ENCODE results near the gene IMMP2L. TPM values are rescaled to one million over a fixed set of nuclear protein-coding genes. Genes with fewer than 3 reads are reported as not detected.

Gene IMMP2L
- total RNA-seq, 1 donor from 2014 or later = 11.2 TPM

- H3K27ac Mint-ChIP-seq (ENCODE audit: unreplicated experiment) = no peak overlapping the region
- H3K36me3 Mint-ChIP-seq (ENCODE audit: low read depth, unreplicated experiment) = no peaks in the 10 kb centered on the region
- peaks cover 13% of the 10 kb centered on the region for H3K4me1 Mint-ChIP-seq (ENCODE audit: unreplicated experiment)
- peaks cover 2% of the 10 kb centered on the region for H3K27me3 Mint-ChIP-seq (ENCODE audit: unreplicated experiment)
- no peak for TF ChIP-seq CTCF (IDR thresholded peaks at IDR 0.05; ENCODE audit: unreplicated experiment)
- DNase-seq (ENCODE audit: low spot score) = no peak
- H3K4me3 Mint-ChIP-seq (ENCODE audit: unreplicated experiment) = no peak overlapping the region
- H3K9me3 Mint-ChIP-seq (ENCODE audit: unreplicated experiment) = no peaks in the 10 kb centered on the region
Observed at GRCh38 chr7:111229181-111229740, 333.0 kb downstream of the IMMP2L start.

GRCh38 chr7:111228437-111228836, 333.9 kb downstream of the IMMP2L start:
- no peak for TF ChIP-seq CTCF (IDR thresholded peaks at IDR 0.05; ENCODE audit: unreplicated experiment)
- Mint-ChIP-seq H3K9me3 (ENCODE audit: unreplicated experiment) (no peaks in the 10 kb centered on the region), H3K27me3 (ENCODE audit: unreplicated experiment) (peaks cover 2% of the 10 kb centered on the region), H3K4me3 (ENCODE audit: unreplicated experiment) (no peak overlapping the region), H3K36me3 (ENCODE audit: low read depth, unreplicated experiment) (no peaks in the 10 kb centered on the region), H3K27ac (ENCODE audit: unreplicated experiment) (no peak overlapping the region), H3K4me1 (ENCODE audit: unreplicated experiment) (peaks cover 13% of the 10 kb centered on the region)
- no peak for DNase-seq (ENCODE audit: low spot score)

GRCh38 chr7:111226800-111227199, 335.5 kb downstream of the IMMP2L start:
- DNase-seq (ENCODE audit: low spot score) = no peak
- no peak for TF ChIP-seq CTCF (IDR thresholded peaks at IDR 0.05; ENCODE audit: unreplicated experiment)
- Mint-ChIP-seq H3K36me3 (ENCODE audit: low read depth, unreplicated experiment) (no peaks in the 10 kb centered on the region), H3K27me3 (ENCODE audit: unreplicated experiment) (peaks cover 2% of the 10 kb centered on the region), H3K4me3 (ENCODE audit: unreplicated experiment) (no peak overlapping the region), H3K9me3 (ENCODE audit: unreplicated experiment) (no peaks in the 10 kb centered on the region), H3K27ac (ENCODE audit: unreplicated experiment) (no peak overlapping the region), H3K4me1 (ENCODE audit: unreplicated experiment) (peaks cover 10% of the 10 kb centered on the region)

GRCh38 chr7:111224354-111225231, 337.7 kb downstream of the IMMP2L start:
- Mint-ChIP-seq H3K4me1 (ENCODE audit: unreplicated experiment) (peaks cover 10% of the 10 kb centered on the region), H3K36me3 (ENCODE audit: low read depth, unreplicated experiment) (no peaks in the 10 kb centered on the region), H3K9me3 (ENCODE audit: unreplicated experiment) (no peaks in the 10 kb centered on the region), H3K27ac (ENCODE audit: unreplicated experiment) (no peak overlapping the region), H3K27me3 (ENCODE audit: unreplicated experiment) (peaks cover 3% of the 10 kb centered on the region), H3K4me3 (ENCODE audit: unreplicated experiment) (no peak overlapping the region)
- DNase-seq (ENCODE audit: low spot score) = no peak
- TF ChIP-seq CTCF (IDR thresholded peaks at IDR 0.05; ENCODE audit: unreplicated experiment) = no peak

- DNase-seq (ENCODE audit: low spot score) = no peak
- no peak overlapping the region for H3K27ac Mint-ChIP-seq (ENCODE audit: unreplicated experiment)
- TF ChIP-seq CTCF (IDR thresholded peaks at IDR 0.05; ENCODE audit: unreplicated experiment) = no peak
- H3K36me3 Mint-ChIP-seq (ENCODE audit: low read depth, unreplicated experiment) = no peaks in the 10 kb centered on the region
- H3K27me3 Mint-ChIP-seq (ENCODE audit: unreplicated experiment) = peaks cover 3% of the 10 kb centered on the region
- H3K4me3 Mint-ChIP-seq (ENCODE audit: unreplicated experiment) = no peak overlapping the region
- peaks cover 10% of the 10 kb centered on the region for H3K4me1 Mint-ChIP-seq (ENCODE audit: unreplicated experiment)
- no peaks in the 10 kb centered on the region for H3K9me3 Mint-ChIP-seq (ENCODE audit: unreplicated experiment)
Observed at GRCh38 chr7:111223802-111224253, 338.5 kb downstream of the IMMP2L start.
